HCEC 1CT (cell line): Measurements from ENCODE around the gene DONSON.

Experiments
- DNase-seq: peaks from one replicate; pipeline ENCODE4 v3.0.0-alpha.2; 2017

The DONSON gene

GRCh38 chr21:33540711-33541104, 47.8 kb downstream of the DONSON start:
- no peak for DNase-seq

GRCh38 chr21:33539616-33540015, 48.9 kb downstream of the DONSON start:
- peak; percentile 94 for DNase-seq

GRCh38 chr21:33537212-33537611, 51.3 kb downstream of the DONSON start:
- DNase-seq: no peak

GRCh38 chr21:33531007-33531406, 57.5 kb downstream of the DONSON start:
- DNase-seq: no peak
